Lower leg skin (tissue), 3 donors: ENCODE measurements around the gene COL15A1.

Source experiments
- CTCF ChIP-seq, 3 donors: fragments of 450-650 bp; IDR thresholded peaks; one replicate each; pipeline ENCODE4 v1.5.1; 2016; ENCODE audit warnings: antibody characterized with exemption in 3 of 3, mild to moderate bottlenecking in 3 of 3, moderate library complexity in 2 of 3
- POLR2A ChIP-seq, 2 donors: fragments of 450-650 bp; IDR thresholded peaks; one replicate each; pipeline ENCODE4 v1.6.1; 2016 to 2017; ENCODE audit warnings: antibody characterized with exemption in 2 of 2, mild to moderate bottlenecking in 1 of 2, moderate library complexity in 1 of 2

- TF ChIP-seq CTCF (IDR thresholded peaks at IDR 0.05), result no peak
- TF ChIP-seq POLR2A (IDR thresholded peaks at IDR 0.05), result no peak
Observed at GRCh38 chr9:99004115-99004514, 60.4 kb downstream of the COL15A1 start.
